Astrocyte of the cerebellum (primary cell): ENCODE measurements around the gene IFRD2.
A peak's percentile ranks its signal among the peaks of the same experiment; 100 is the strongest.

ENCODE experiments used
- DNase-seq: peaks from one replicate; pipeline ENCODE4 v3.0.0-alpha.2; 2011; ENCODE audit warnings: low read depth
- H3K4me3 ChIP-seq: 2 replicates; pipeline ENCODE4 v1.5.1; 2011; ENCODE audit warnings: mild to moderate bottlenecking, low read depth, low read length, moderate library complexity
- CTCF ChIP-seq: IDR thresholded peaks from 2 replicates; pipeline ENCODE4 v1.5.1; 2012; ENCODE audit warnings: low read length, low read depth, moderate library complexity, mild to moderate bottlenecking; ENCODE audit errors: missing control alignments
- in situ Hi-C: cut with HindIII; loops from 2 replicates; pipeline ENCODE4 v1.10.0; 2017; ENCODE audit warnings: low sequenced_read_pairs

Gene IFRD2

DNA sequence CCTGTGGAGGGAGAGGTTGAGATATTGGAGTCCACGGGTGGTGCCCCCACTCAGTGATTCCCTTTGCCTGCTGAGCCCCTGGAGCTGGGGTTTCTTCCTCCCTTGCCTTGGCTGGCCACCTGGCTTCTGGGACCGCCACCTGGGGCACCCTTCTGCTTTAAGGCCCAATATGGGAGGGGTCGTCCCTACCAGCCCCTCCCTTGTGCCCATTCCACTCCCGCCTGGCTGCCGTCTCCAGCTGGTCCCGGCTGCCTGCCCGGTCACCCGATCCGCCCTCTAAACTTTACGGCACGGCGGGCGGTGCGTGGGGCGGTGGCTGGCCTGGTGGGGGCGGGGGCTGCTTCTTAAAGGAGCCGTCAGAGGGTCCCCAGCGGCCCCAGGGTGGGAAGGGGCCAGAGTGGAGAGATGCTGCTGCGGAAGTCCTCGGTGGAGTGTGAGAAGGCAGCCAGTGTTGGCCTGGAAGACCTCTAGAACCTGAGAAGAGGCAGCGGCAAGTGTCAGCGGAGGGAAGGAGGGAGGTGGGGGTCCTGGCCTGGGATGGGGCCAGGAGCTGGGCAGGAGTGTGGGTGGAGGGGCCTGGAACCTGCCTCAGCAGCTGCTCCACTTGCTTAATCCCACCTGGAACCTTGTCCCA, 24.8 kb downstream of the IFRD2 start:
- DNase-seq: no peak
- TF ChIP-seq CTCF: no peak
- in situ Hi-C loops: no loop called here
- peak overlapping the region; percentile 36 for H3K4me3 ChIP-seq

DNA sequence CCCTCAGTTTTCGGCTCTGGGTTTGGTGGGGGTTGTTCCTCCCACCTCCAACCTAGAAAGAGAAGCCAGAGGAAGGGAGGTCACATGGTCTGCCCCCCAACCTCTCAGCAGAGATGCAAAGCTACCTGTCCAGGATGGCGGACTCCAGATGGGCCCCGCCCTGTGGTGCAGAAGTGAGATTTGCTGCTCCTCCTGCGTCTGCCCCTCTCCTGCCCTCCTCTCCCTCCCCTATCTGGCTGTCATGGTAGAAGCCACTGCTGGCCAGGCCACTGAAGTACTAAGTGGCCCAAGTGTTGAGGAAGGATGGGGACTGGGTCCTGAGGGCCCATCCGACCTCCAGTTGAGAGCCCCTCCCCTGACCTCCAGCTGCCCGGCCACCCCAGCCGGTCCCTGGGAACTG, 25.4 kb downstream of the IFRD2 start:
- peak overlapping the region; percentile 36 for H3K4me3 ChIP-seq
- no peak for DNase-seq
- TF ChIP-seq CTCF: no peak
- in situ Hi-C loops: no loop called here

- no peak for DNase-seq
- no peak for TF ChIP-seq CTCF
- no peak overlapping the region for H3K4me3 ChIP-seq
- in situ Hi-C loops: no loop called here
Measured at GRCh38 chr3:50266017-50266416, 26.2 kb downstream of the IFRD2 start.

DNA sequence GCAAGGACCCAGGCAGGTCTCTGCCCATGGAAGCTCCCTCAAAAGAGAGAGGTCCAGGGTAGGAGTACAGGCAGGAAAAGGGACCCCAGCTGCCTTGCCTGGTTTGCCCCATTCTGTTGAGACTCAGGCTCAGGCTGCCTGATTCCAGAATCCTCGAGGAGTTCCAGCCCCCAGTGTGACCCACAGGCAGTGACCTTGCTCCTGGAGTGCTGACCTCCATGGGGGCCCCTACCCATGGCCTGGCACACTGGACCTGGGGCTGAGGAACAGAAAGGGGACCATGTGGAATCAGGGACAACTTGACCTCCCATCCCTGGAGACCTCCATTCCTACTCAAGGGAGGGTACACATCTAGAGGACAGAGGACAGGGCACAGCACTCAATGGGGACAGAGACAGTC, 26.7 kb downstream of the IFRD2 start:
- DNase-seq: no peak
- no peak overlapping the region for H3K4me3 ChIP-seq
- in situ Hi-C loops: no loop called here
- TF ChIP-seq CTCF: no peak

GRCh38 chr3:50264964-50265485, 27.2 kb downstream of the IFRD2 start:
- no peak for TF ChIP-seq CTCF
- no peak overlapping the region for H3K4me3 ChIP-seq
- no peak for DNase-seq
- in situ Hi-C loops: no loop called here

DNA sequence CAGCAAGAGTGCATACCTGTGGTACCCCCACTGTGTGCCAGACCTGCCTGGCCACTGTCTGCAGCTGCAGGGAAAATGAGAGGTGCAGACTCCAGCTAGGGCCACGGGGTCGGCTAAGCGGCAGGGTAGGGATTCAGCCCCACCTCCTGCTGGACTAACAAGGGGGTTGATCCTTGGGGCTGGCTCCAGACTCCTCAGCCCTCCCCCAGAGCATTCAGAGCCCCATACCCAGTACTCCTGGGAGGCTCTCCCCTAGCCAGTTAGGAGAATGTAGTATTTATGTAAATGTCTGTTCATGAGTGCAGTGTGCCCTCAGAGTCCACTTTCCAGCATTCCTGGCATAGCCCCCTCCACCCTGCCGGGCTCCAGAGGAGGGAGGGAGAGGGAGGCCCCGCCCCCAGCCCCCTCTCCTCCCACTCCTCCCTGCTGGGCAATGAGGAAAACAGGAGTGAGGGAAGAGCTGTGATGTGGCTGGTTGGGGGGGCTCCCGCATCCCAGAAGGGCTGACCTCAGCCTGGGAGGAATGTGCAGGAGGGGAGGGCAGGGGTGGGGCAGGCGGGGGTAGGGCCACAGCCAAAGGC, 27.8 kb downstream of the IFRD2 start:
- H3K4me3 ChIP-seq: no peak overlapping the region
- in situ Hi-C loops: no loop called here
- DNase-seq: peak; percentile 93
- TF ChIP-seq CTCF: no peak
